Liver (tissue), 3 donors: ENCODE results near the gene ITGA2.

Source experiments
- CTCF ChIP-seq: fragments of 150-350 bp; IDR thresholded peaks from 2 replicates; pipeline ENCODE4 v1.5.1; 2017; ENCODE audit warnings: improper control_type of control experiment, low read depth, low read length; ENCODE audit not compliant: missing input control
- GABPA ChIP-seq, 2 donors: IDR thresholded peaks in 1 of 2; conservative IDR thresholded peaks in 1 of 2; 2 replicates each; pipeline ENCODE4 v1.6.1; 2016; ENCODE audit warnings: antibody characterized with exemption in 2 of 2, mild to moderate bottlenecking in 1 of 2, moderate library complexity in 1 of 2
- HNF4A ChIP-seq, 2 donors: conservative IDR thresholded peaks; 2 replicates each; pipeline ENCODE4 v1.6.1; 2016; ENCODE audit warnings: antibody characterized with exemption in 2 of 2, mild to moderate bottlenecking in 2 of 2
- MAX ChIP-seq: IDR thresholded peaks from 2 replicates; pipeline ENCODE4 v1.6.1; 2016; ENCODE audit warnings: antibody characterized with exemption
- RAD21 ChIP-seq, 2 donors: IDR thresholded peaks; 2 replicates each; pipeline ENCODE4 v1.6.1; 2016; ENCODE audit warnings: antibody characterized with exemption in 2 of 2, mild to moderate bottlenecking in 2 of 2
- REST ChIP-seq: IDR thresholded peaks from 2 replicates; pipeline ENCODE4 v1.6.1; 2016; ENCODE audit warnings: antibody characterized with exemption, mild to moderate bottlenecking
- RXRA ChIP-seq, 2 donors: IDR thresholded peaks; 2 replicates each; pipeline ENCODE4 v1.6.1; 2017 to 2018; ENCODE audit warnings: antibody characterized with exemption in 2 of 2, mild to moderate bottlenecking in 1 of 2
- TAF1 ChIP-seq: conservative IDR thresholded peaks from 2 replicates; pipeline ENCODE4 v1.6.1; 2016; ENCODE audit warnings: antibody characterized with exemption, mild to moderate bottlenecking
- ZBTB33 ChIP-seq: IDR thresholded peaks from 2 replicates; pipeline ENCODE4 v1.6.1; 2016; ENCODE audit warnings: antibody characterized with exemption
- donor health status: healthy.
- donor health status: healthy.

- no peak for TF ChIP-seq CTCF
- no peak for TF ChIP-seq RXRA (IDR thresholded peaks at IDR 0.05)
- TF ChIP-seq TAF1 = no peak
- TF ChIP-seq HNF4A (conservative IDR thresholded peaks at IDR 0.05) = no peak
- TF ChIP-seq RAD21 (IDR thresholded peaks at IDR 0.05) = no peak
- TF ChIP-seq REST = no peak
- TF ChIP-seq GABPA (IDR thresholded peaks at IDR 0.05 in 1 of 2, conservative IDR thresholded peaks at IDR 0.05 in 1 of 2) = no peak
- no peak for TF ChIP-seq MAX
- no peak for TF ChIP-seq ZBTB33
These were observed 45.3 kb upstream of the ITGA2 start for GRCh38 chr5:52943808-52944207.
